Fibroblast of lung (primary cell): ENCODE data around the gene CORO2B. TPM values are rescaled to one million over a fixed set of nuclear protein-coding genes. Genes with fewer than 3 reads are reported as not detected.
A peak's percentile ranks its signal among the peaks of the same experiment; 100 is the strongest.

Experiments used
- DNase-seq, 2 donors: peaks; one replicate each; pipeline versions ENCODE4 v3.0.0 to v3.0.0-alpha.2; 2010; ENCODE audit warnings: low read depth in 2 of 2
- H2AFZ ChIP-seq: 2 replicates; pipeline ENCODE4 v1.5.1; 2012; ENCODE audit warnings: low read length, control low read depth, inconsistent platforms
- H3K27ac ChIP-seq: 2 replicates; pipeline ENCODE4 v1.5.1; 2011; ENCODE audit warnings: low read length, control low read depth; ENCODE audit not compliant: insufficient read depth
- H3K27me3 ChIP-seq: 2 replicates; pipeline ENCODE4 v1.5.1; 2011; ENCODE audit warnings: mild to moderate bottlenecking, low read length; ENCODE audit not compliant: control insufficient read depth, insufficient read depth
- H3K36me3 ChIP-seq: 2 replicates; pipeline ENCODE4 v1.5.1; 2011; ENCODE audit warnings: low read length; ENCODE audit not compliant: control insufficient read depth, insufficient read depth
- H3K4me1 ChIP-seq: 2 replicates; pipeline ENCODE4 v1.5.1; 2011; ENCODE audit warnings: low read length; ENCODE audit not compliant: control insufficient read depth, insufficient read depth; ENCODE audit errors: extremely low read depth
- H3K4me2 ChIP-seq: 2 replicates; pipeline ENCODE4 v1.5.1; 2011; ENCODE audit warnings: low read length, control low read depth; ENCODE audit not compliant: insufficient read depth; ENCODE audit errors: extremely low read depth
- H3K4me3 ChIP-seq, 4 experiments: fragments of 200-600 bp in 1 of 4; sonication (generic) in 1 of 4; replicated peaks in 1 of 4; 2 replicates each; pipeline ENCODE4 v1.5.1; 2011 to 2016; ENCODE audit warnings: low read length in 4 of 4, low read depth in 3 of 4, mild to moderate bottlenecking in 3 of 4, control low read depth in 2 of 4, inconsistent platforms in 1 of 4, mixed read lengths in 1 of 4; ENCODE audit not compliant: insufficient read depth in 1 of 4; ENCODE audit errors: control extremely low read depth in 1 of 4
- H3K79me2 ChIP-seq: 2 replicates; pipeline ENCODE4 v1.5.1; 2012; ENCODE audit warnings: mild to moderate bottlenecking, low read length, inconsistent platforms; ENCODE audit not compliant: control insufficient read depth, insufficient read depth
- H3K9ac ChIP-seq: 2 replicates; pipeline ENCODE4 v1.5.1; 2011; ENCODE audit warnings: mild to moderate bottlenecking, low read length, control low read depth; ENCODE audit not compliant: insufficient read depth
- H3K9me3 ChIP-seq: 2 replicates; pipeline ENCODE4 v1.5.1; 2012; ENCODE audit warnings: low read depth, low read length; ENCODE audit not compliant: control insufficient read depth, insufficient read depth
- H4K20me1 ChIP-seq: 2 replicates; pipeline ENCODE4 v1.5.1; 2011; ENCODE audit warnings: low read length; ENCODE audit not compliant: control insufficient read depth, insufficient read depth; ENCODE audit errors: extremely low read depth
- CTCF ChIP-seq, 2 donors: IDR thresholded peaks in 1 of 2; conservative IDR thresholded peaks in 1 of 2; 1 replicate in 1 of 2; 2 replicates in 1 of 2; pipeline ENCODE4 v1.5.1; 2011 to 2012; ENCODE audit warnings: low read length in 2 of 2, control low read depth in 1 of 2, inconsistent platforms in 1 of 2, low read depth in 1 of 2, mild to moderate bottlenecking in 1 of 2
- EZH2 ChIP-seq: IDR thresholded peaks from 2 replicates; pipeline ENCODE4 v1.5.1; 2012; ENCODE audit warnings: low read length, control low read depth, mild to moderate bottlenecking; ENCODE audit errors: missing control alignments
- polyA plus RNA-seq, 2 donors: library from polyadenylated mRNA; depleted of rRNA in 1 of 2; stranded (reverse) in 1 of 2; unstranded in 1 of 2; fragments of >200 nt; gene quantifications; 2 replicates each; pipeline ENCODE4 v1.2.1, GENCODE V29; 2011 to 2012; ENCODE audit warnings: missing spikeins in 1 of 2
- total RNA-seq: library from RNA; depleted of rRNA; stranded (reverse); fragments of >200 nt; gene quantifications from 2 replicates; pipeline ENCODE4 v1.2.1, GENCODE V29; 2014

CORO2B gene
- total and polyA plus RNA-seq, 2 donors (not counting 1 experiment from before 2014, with no cell fraction given), result 17.5 to 25.3 TPM

GRCh38 chr15:68584756-68585573 is 6.2 kb downstream of the CORO2B start:
- no peaks in the 10 kb centered on the region for H3K9me3 ChIP-seq
- TF ChIP-seq CTCF (conservative IDR thresholded peaks at IDR 0.05 in 1 of 2, IDR thresholded peaks at IDR 0.05 in 1 of 2; ENCODE audit: low read depth in 1 of 2, low read length in 2 of 2) (no peak), EZH2 (no peak)
- H3K27ac ChIP-seq, result peak overlapping the region; percentile 87
- peak overlapping the region; percentile 52 for H3K4me2 ChIP-seq
- no peaks in the 10 kb centered on the region for H3K36me3 ChIP-seq
- H3K4me3 ChIP-seq, result no peak overlapping the region
- H4K20me1 ChIP-seq, result no peaks in the 10 kb centered on the region
- no peaks in the 10 kb centered on the region for H3K27me3 ChIP-seq
- no peak overlapping the region for H3K9ac ChIP-seq
- no peak overlapping the region for H2AFZ ChIP-seq
- peaks cover 97% of the 10 kb centered on the region for H3K79me2 ChIP-seq
- DNase-seq, result no peak
- H3K4me1 ChIP-seq, result peaks cover 39% of the 10 kb centered on the region

- Histone ChIP-seq H3K36me3 (no peaks in the 10 kb centered on the region), H3K4me2 (peak overlapping the region; percentile 52), H3K27ac (peak overlapping the region; percentile 87), H3K9ac (no peak overlapping the region), H4K20me1 (no peaks in the 10 kb centered on the region), H3K27me3 (no peaks in the 10 kb centered on the region), H3K9me3 (no peaks in the 10 kb centered on the region), H3K4me1 (peaks cover 45% of the 10 kb centered on the region), H3K79me2 (peaks cover 96% of the 10 kb centered on the region), H2AFZ (no peak overlapping the region), H3K4me3 (no peak overlapping the region)
- DNase-seq, result no peak
- TF ChIP-seq CTCF (conservative IDR thresholded peaks at IDR 0.05 in 1 of 2, IDR thresholded peaks at IDR 0.05 in 1 of 2; ENCODE audit: low read depth in 1 of 2, low read length in 2 of 2), result no peak
- no peak for TF ChIP-seq EZH2
Observed at GRCh38 chr15:68585574-68586273, 6.9 kb downstream of the CORO2B start.

GRCh38 chr15:68586274-68586961 is 7.6 kb downstream of the CORO2B start:
- no peak for TF ChIP-seq CTCF (conservative IDR thresholded peaks at IDR 0.05 in 1 of 2, IDR thresholded peaks at IDR 0.05 in 1 of 2; ENCODE audit: low read depth in 1 of 2, low read length in 2 of 2)
- Histone ChIP-seq H3K79me2 (peaks cover 96% of the 10 kb centered on the region), H3K9me3 (no peaks in the 10 kb centered on the region), H3K27ac (peak overlapping the region; percentile 87), H3K4me3 (no peak overlapping the region), H3K27me3 (no peaks in the 10 kb centered on the region), H2AFZ (no peak overlapping the region), H3K4me1 (peaks cover 45% of the 10 kb centered on the region), H3K4me2 (peak overlapping the region; percentile 52), H3K9ac (no peak overlapping the region), H4K20me1 (no peaks in the 10 kb centered on the region), H3K36me3 (no peaks in the 10 kb centered on the region)
- DNase-seq, result peak; percentile 49 to 88
